Activated CD8-positive, alpha-beta T cell treated with anti-CD3 and anti-CD28 coated beads for 36 hours (primary cell): ENCODE measurements around the gene CFAP54. TPM values are rescaled to one million over a fixed set of nuclear protein-coding genes. Genes with fewer than 3 reads are reported as not detected.

Experiments used
- ATAC-seq: fragments of 200-7000 bp; cut with Tn5 transposase; one replicate; pipeline ENCODE4 v1.10.0; 2021; ENCODE audit warnings: mild to moderate bottlenecking, moderate library complexity
- CTCF ChIA-PET: fragments of 350-600 bp; sonication (Branson Sonifier 250); formaldehyde crosslinking; loops from one replicate; lab custom pipeline; 2021; ENCODE audit warnings: antibody characterized with exemption; lab: Charles Lee
- POLR2A ChIA-PET: fragments of 350-600 bp; sonication (Branson Sonifier 250); formaldehyde crosslinking; loops from one replicate; lab custom pipeline; 2021; ENCODE audit warnings: antibody characterized with exemption; lab: Charles Lee
- DNase-seq: peaks from one replicate; pipeline ENCODE4 v3.0.0-alpha.2; 2020
- H3K27ac Mint-ChIP-seq: one replicate; pipeline ENCODE4 v1.8.0; 2021; ENCODE audit warnings: mild to moderate bottlenecking, mixed read lengths
- H3K27me3 Mint-ChIP-seq: one replicate; pipeline ENCODE4 v1.8.0; 2021; ENCODE audit warnings: mixed read lengths
- H3K36me3 Mint-ChIP-seq: one replicate; pipeline ENCODE4 v1.8.0; 2021; ENCODE audit warnings: low read depth, mixed read lengths
- H3K4me1 Mint-ChIP-seq: one replicate; pipeline ENCODE4 v1.8.0; 2021; ENCODE audit warnings: low read depth, mixed read lengths
- H3K4me3 Mint-ChIP-seq: one replicate; pipeline ENCODE4 v1.8.0; 2021; ENCODE audit warnings: mild to moderate bottlenecking, moderate library complexity, mixed read lengths
- H3K9me3 Mint-ChIP-seq: one replicate; pipeline ENCODE4 v1.8.0; 2021; ENCODE audit warnings: mixed read lengths
- intact Hi-C: fragments of 100-400 bp; cut with micrococcal nuclease; formaldehyde crosslinking; loops from one replicate; pipeline ENCODE4 v1.10.0; 2022
- total RNA-seq, 2 experiments: library from RNA; stranded (reverse); gene quantifications; one replicate each; pipeline ENCODE4 v1.2.3, GENCODE V29; 2021
- TF ChIP-seq, protein P1 (sequence below): fragments of 200-600 bp; IDR thresholded peaks from one replicate; pipeline ENCODE4 v1.8.0; 2022; ENCODE audit warnings: antibody characterized with exemption, mild to moderate bottlenecking

The CFAP54 gene
- total RNA-seq, 2 experiments from 2014 or later, result 0.38 to 0.45 TPM

DNA sequence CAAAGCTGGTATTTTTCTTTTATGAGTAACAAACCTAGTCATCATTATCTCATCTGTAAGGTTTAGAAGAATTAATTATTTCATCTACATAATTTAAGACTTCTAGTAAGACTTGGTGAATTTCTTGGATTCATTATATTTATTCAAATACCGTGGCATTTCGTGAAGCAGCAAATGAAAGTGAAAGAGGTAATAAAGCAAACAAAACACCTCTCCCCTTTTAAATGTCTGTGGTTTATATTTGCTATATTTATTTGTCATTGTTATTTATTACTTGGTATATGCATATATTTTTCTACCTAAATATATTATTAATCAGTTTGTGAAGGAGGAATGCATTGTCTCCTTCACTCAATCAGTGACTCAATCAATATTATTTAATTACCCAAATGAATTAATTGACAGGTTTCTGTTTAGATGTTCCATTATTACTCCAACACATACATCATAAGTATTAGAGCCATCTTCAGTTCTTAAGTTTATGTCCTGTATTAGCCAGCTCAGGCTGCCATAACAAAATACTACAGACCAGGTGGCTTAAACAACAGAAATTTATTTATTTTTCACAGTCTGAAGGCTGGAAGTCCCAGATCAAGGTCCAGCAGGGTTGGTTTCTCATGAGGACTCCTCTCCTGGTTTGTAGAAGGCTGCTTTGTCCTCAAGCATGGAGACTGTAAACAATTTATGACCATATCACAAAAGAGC lies 6.6 kb downstream of the CFAP54 start:
- intact Hi-C loops, result no loop called here
- Mint-ChIP-seq H3K27ac (no peak overlapping the region), H3K36me3 (no peaks in the 10 kb centered on the region), H3K9me3 (peaks cover 1% of the 10 kb centered on the region), H3K27me3 (no peaks in the 10 kb centered on the region), H3K4me3 (no peak overlapping the region), H3K4me1 (peaks cover 15% of the 10 kb centered on the region)
- TF ChIP-seq, protein P1, sequence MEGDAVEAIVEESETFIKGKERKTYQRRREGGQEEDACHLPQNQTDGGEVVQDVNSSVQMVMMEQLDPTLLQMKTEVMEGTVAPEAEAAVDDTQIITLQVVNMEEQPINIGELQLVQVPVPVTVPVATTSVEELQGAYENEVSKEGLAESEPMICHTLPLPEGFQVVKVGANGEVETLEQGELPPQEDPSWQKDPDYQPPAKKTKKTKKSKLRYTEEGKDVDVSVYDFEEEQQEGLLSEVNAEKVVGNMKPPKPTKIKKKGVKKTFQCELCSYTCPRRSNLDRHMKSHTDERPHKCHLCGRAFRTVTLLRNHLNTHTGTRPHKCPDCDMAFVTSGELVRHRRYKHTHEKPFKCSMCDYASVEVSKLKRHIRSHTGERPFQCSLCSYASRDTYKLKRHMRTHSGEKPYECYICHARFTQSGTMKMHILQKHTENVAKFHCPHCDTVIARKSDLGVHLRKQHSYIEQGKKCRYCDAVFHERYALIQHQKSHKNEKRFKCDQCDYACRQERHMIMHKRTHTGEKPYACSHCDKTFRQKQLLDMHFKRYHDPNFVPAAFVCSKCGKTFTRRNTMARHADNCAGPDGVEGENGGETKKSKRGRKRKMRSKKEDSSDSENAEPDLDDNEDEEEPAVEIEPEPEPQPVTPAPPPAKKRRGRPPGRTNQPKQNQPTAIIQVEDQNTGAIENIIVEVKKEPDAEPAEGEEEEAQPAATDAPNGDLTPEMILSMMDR, result no peak
- CTCF ChIA-PET, result interaction anchor here (0.6 to 1.5 kb wide), 5 partner anchors 9 to 540 kb away, joined by 3 read pairs; no protein-coding TSS in a partner anchor
- DNase-seq (no peak), ATAC-seq (no peak)
- POLR2A ChIA-PET, result interaction anchor here (1.9 kb wide), 1 partner anchor 96 kb away, joined by 5 read pairs; the partner anchor contains the start of gene CDK17

DNA sequence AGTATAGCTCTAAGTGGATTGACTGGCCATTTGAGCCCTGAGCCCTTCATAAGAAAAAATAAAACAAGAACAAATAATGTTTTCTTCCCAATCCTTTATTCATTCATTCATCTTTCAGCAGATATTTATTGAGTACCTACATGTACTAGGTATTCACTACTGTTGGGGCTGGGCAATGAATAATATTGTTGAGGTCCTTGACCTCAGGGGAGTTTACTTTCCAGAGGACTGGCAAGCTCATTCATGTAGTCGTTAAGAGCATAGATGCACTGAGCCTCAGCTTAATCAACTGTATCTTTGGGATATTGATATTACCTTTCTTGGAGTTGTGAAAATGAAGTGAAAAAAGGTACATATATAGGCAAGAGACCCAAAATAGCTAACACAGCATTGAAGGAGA lies 7.6 kb downstream of the CFAP54 start:
- no peak overlapping the region for H3K4me3 Mint-ChIP-seq
- intact Hi-C loops, result no loop called here
- ChIA-PET CTCF (interaction anchor here (0.6 to 1.8 kb wide), 5 partner anchors 7 to 435 kb away, joined by 3 to 9 read pairs (median 4); partner anchors contain the start of gene CFAP54), POLR2A (interaction anchor here (1.9 kb wide), 1 partner anchor 97 kb away, joined by 5 read pairs; the partner anchor contains the start of gene CDK17)
- H3K27ac Mint-ChIP-seq, result no peak overlapping the region
- DNase-seq (no peak), ATAC-seq (no peak)
- H3K27me3 Mint-ChIP-seq, result no peaks in the 10 kb centered on the region
- H3K9me3 Mint-ChIP-seq, result peaks cover 1% of the 10 kb centered on the region
- peaks cover 25% of the 10 kb centered on the region for H3K4me1 Mint-ChIP-seq
- no peaks in the 10 kb centered on the region for H3K36me3 Mint-ChIP-seq
- TF ChIP-seq, protein P1, result no peak

DNA sequence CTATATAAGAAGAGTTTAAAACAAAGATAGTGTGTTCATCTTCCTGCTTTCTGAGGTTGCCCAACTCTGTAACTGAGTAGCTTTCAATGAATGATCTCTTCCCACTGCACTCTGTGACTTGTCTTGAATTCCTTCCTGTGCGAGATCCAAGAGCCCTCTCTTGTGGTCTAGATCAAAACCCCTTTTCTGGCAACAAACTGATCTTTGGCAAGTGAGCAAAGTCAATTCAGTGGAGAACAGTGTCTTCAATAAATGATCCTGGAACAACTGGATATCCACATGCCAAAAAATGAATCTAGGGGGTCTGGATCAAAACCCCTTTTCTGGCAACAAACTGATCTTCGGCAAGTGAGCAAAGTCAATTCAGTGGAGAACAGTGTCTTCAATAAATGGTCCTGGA lies 8.5 kb downstream of the CFAP54 start:
- DNase-seq (no peak), ATAC-seq (no peak)
- intact Hi-C loops, result no loop called here
- TF ChIP-seq, protein P1, result no peak
- Mint-ChIP-seq H3K9me3 (peaks cover 1% of the 10 kb centered on the region), H3K36me3 (no peaks in the 10 kb centered on the region), H3K4me1 (peaks cover 32% of the 10 kb centered on the region), H3K4me3 (no peak overlapping the region), H3K27me3 (no peaks in the 10 kb centered on the region), H3K27ac (no peak overlapping the region)
- ChIA-PET POLR2A (interaction anchor here (1.9 kb wide), 1 partner anchor 98 kb away, joined by 5 read pairs; the partner anchor contains the start of gene CDK17), CTCF (interaction anchor here (0.6 to 1.8 kb wide), 5 partner anchors 8 to 436 kb away, joined by 3 to 9 read pairs (median 4); partner anchors contain the start of gene CFAP54)

DNA sequence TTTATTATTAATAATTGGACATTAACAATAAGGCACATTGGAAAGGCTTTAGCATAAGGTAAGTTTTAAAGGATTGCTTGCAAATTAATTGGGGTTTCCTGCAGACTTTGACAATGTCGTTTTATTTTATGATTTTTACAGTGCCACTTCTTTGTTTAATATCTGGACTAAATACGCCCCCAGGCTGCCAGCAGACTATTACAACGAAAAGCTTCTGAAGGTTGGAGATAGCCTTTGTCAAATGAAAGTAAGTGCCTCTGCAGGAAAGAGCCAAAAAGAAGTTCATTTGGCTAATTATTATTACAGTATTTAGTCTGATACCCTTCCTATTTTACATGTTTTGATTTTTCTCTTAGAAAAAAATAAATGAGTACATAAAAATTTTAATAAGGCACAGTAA lies 11.3 kb downstream of the CFAP54 start:
- DNase-seq (no peak), ATAC-seq (no peak)
- Mint-ChIP-seq H3K27me3 (no peaks in the 10 kb centered on the region), H3K27ac (peak overlapping the region; percentile 88), H3K9me3 (peaks cover 1% of the 10 kb centered on the region), H3K4me3 (no peak overlapping the region), H3K4me1 (peaks cover 38% of the 10 kb centered on the region), H3K36me3 (no peaks in the 10 kb centered on the region)
- TF ChIP-seq, protein P1, result no peak
- ChIA-PET CTCF (interaction anchor here (0.9 to 2.8 kb wide), 4 partner anchors 11 to 100 kb away, joined by 3 to 21 read pairs (median 8); partner anchors contain the start of genes CDK17 and CFAP54), POLR2A (no interaction called here)
- intact Hi-C loops, result loop anchor here (5.0 kb wide), 1 partner anchor 98 kb away; the partner anchor contains the start of gene CDK17
